Mammary microvascular endothelial cell (primary cell): ENCODE results near the gene TAPBPL. TPM values are rescaled to one million over a fixed set of nuclear protein-coding genes. Genes with fewer than 3 reads are reported as not detected.

Source experiments
- total RNA-seq: library from RNA; depleted of rRNA; stranded (reverse); fragments of >200 nt; gene quantifications from 2 replicates; pipeline ENCODE4 v1.2.3, GENCODE V29; 2015

The TAPBPL gene
- total RNA-seq = 11.3 and 17.1 TPM in 2 replicates

DNA sequence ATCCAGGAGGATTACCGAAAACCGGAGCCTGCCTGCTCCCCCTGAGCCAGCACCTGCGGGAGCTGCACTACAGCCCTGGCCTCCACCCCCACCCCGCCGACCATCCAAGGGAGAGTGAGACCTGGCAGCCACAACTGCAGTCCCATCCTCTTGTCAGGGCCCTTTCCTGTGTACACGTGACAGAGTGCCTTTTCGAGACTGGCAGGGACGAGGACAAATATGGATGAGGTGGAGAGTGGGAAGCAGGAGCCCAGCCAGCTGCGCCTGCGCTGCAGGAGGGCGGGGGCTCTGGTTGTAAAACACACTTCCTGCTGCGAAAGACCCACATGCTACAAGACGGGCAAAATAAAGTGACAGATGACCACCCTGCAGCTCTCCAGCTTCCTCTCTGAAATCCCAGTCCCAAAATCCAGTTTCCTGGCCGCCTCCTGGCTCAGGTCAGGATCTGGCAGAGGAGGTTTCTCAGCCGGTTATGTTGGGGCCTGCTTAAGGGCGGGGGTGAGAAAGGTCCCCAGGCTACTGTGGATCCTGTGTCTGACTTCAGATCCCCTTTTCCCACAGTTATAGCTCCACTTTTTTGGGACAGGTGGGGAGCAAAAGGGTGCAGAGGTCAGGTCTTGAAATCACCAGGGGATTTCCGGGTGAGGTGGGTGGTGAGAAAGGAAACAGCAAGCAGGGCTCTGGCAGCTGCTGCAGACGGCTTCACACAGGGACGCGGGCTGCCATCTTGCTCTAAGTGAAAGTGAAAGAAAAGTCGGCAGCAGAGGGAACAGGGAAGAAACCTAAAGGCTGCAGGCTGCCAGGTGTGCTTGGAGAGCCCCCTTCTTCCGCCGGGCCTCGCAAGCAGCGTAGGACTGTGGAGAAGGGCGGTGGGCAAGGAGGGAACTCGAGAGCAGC is at the start of gene TAPBPL:
TSS of gene TAPBPL (plus strand) at position 695 of the 897 bp plus-strand sequence. CDS start 207 bp downstream, outside the sequence.

DNA sequence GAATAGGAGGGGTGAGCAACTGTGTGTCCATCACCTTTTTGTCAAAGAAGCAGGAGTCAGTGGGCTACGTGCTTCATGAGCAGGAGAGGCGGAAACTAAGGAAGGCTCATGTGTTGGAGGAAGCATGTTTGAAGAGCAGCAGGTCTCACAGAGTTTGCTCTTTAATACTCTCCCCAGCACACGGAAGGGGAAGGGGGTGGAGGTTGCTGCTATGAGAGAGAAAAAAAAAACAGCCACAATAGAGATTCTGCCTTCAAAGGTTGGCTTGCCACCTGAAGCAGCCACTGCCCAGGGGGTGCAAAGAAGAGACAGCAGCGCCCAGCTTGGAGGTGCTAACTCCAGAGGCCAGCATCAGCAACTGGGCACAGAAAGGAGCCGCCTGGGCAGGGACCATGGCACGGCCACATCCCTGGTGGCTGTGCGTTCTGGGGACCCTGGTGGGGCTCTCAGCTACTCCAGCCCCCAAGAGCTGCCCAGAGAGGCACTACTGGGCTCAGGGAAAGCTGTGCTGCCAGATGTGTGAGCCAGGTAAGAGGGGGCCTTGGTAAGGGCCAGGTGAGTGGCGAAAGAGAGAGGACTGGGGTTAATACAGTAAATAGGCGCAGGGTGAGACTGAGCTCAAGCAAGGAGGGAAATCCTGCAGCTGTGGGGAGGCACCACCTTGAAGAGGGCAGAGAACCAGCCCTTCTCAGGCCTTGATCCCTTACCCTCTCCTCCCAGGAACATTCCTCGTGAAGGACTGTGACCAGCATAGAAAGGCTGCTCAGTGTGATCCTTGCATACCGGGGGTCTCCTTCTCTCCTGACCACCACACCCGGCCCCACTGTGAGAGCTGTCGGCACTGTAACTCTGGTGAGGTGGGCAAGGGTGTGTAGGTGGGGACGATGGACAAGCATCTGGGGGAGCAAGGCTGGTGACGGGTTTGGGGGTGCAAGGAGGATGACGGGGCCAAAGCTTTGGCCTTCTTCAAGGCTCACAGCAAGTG is 6.8 kb upstream of the TAPBPL start, which contains the start of gene CD27:
TSS of gene CD27 (plus strand) at position 252 of the 985 bp plus-strand sequence. CDS start at position 393, 141 bp downstream.

DNA sequence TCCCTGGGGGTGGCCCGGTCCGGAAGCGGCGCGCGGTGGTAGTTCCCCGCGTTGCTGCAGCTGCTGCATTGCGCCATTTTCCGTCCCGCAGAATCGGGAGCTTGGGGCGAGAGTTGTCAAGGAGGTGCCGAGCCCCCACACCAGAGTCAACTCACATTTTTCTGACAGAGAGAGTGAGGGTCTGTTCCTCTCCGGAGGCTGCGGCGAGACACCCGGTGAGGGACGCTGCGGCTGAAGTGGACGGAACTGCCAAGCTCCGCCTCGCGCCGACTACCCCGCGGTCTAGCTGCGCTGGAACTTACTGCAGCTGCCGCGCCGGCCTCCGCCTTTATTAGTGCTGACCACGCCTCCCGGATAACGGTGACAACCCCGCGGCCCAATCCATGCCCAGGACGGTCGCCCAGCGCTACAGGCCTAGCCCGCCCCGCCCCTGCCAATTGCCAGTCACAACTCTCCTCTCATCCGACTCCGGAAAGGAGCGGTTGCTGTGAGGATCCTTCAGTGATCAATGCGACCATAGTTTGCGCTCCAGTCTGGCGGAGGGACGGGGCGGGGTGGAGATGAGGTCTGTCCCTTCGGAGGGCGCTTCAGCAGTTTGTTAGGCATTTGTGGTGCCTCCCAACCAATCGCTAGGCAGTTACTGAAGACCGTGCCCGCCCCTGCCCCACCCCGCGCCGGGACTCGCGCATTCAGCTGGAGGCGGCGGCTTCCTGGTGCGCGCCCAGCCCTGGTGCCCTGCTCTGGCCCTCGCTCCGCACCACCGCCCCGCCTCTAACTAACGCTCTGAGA is 18.7 kb downstream of the TAPBPL start, which contains the start of gene VAMP1:
TSS of gene VAMP1 (minus strand) at position 303 of the 789 bp plus-strand sequence. CDS start at position 157, 146 bp downstream.

DNA sequence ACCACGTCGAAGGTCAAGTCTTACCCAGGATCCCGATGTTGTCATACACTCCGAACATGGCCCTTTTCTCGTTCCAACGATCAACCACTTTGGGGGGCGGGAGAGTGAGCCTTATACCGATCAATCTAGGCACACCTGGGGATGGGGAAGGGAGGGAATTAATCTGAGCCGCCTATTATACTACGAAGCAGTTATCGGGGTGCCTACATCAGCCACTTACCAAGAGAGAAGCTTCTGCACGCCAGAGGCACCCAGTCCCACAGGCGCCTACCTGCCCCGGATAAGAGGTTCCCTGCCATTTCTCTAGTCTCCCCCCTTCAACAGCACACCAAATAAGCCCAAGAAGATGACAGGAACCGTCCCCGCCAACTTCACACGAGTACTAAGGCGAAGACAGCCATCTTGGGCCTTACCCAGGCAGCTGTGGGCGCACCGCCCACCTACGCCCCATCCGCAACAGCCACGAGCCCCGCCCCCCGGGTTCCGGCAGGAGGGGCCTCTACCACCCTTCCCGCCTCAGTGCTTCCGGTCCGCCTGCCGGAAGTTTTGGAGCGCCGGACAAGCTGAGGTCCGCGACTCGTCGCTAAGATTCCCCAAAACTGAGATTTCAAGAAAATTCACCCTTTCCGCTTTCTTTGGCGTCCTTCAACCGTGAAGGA is 41.1 kb downstream of the TAPBPL start, which contains the start of gene MRPL51:
TSS of gene MRPL51 (minus strand) at position 425 of the 659 bp plus-strand sequence. CDS start at position 299, 126 bp downstream.

DNA sequence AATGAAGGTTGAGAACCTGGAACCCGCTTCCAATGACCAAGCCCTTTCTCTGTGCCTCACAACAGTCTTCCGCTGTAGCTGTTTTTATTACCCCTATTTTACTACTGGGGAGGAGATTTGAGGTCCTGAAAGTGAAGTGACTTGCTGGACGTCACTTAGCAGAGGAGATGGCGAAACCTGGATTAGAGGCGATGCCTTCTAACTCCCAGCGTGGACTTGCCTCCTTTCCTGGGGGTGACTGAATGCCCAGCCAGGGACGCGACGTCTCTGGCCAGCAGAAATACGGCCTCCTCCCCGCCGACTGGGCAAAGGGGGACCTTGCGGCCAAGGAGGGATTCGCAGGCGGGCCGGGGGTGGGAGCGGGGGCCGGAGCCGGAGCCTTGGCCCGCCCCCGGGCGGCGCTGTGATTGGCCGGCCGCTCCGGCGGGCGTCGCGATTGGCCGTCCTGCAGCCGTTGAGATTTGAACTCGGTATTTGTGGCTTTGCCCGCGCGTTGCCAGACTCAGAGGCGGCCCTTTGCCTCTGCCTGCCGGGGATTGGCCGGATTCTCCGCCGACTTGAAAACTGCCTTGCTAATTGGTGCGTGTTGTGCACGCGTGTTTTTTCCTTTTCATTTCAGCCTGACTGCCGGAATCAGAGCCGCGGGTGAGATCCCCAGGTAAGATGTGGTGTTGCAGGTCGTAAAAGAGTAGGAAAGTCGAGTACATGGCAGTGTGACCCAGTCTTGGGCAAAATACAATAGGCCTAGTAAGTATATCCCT is 41.8 kb downstream of the TAPBPL start, which contains the start of gene NCAPD2:
TSS of gene NCAPD2 (plus strand) at position 606 of the 761 bp plus-strand sequence. CDS start 997 bp downstream, outside the sequence.

Other genes starting within 250 kb of the TAPBPL start
- gene PLEKHG6, start 141.4 kb upstream of the TAPBPL start, total RNA-seq = 0.10 TPM in 1 of 2 replicates, not detected in the other
- gene TNFRSF1A, start 110.0 kb upstream of the TAPBPL start, total RNA-seq = 119 and 124 TPM in 2 replicates
- 0.87 TPM in 1 of 2 replicates, not detected in the other for gene SCNN1A, start 76.5 kb upstream of the TAPBPL start, total RNA-seq
- gene LTBR, start 67.9 kb upstream of the TAPBPL start, total RNA-seq = 124 and 135 TPM in 2 replicates
- gene CD27, start 7.1 kb upstream of the TAPBPL start, total RNA-seq = not detected in 2 replicates
- 3.8 and 5.5 TPM in 2 replicates for gene VAMP1, start 18.6 kb downstream of the TAPBPL start, total RNA-seq
- 121 and 125 TPM in 2 replicates for gene MRPL51, start 41.2 kb downstream of the TAPBPL start, total RNA-seq
- 115 and 480 TPM in 2 replicates for gene NCAPD2, start 42.1 kb downstream of the TAPBPL start, total RNA-seq
- gene GAPDH, start 82.5 kb downstream of the TAPBPL start, total RNA-seq = 5,926 and 6,362 TPM in 2 replicates
- 17.0 and 17.5 TPM in 2 replicates for gene IFFO1, start 104.0 kb downstream of the TAPBPL start, total RNA-seq
- gene NOP2, start 116.2 kb downstream of the TAPBPL start, total RNA-seq = 37.8 and 44.9 TPM in 2 replicates
- 168 and 192 TPM in 2 replicates for gene CHD4, start 155.3 kb downstream of the TAPBPL start, total RNA-seq
- gene LPAR5, start 183.9 kb downstream of the TAPBPL start, total RNA-seq = not detected in 2 replicates
- gene ACRBP, start 195.4 kb downstream of the TAPBPL start, total RNA-seq = 0.27 and 0.84 TPM in 2 replicates
- 21.2 and 25.4 TPM in 2 replicates for gene ING4, start 211.1 kb downstream of the TAPBPL start, total RNA-seq
- gene ZNF384, start 237.3 kb downstream of the TAPBPL start, total RNA-seq = 14.1 and 27.2 TPM in 2 replicates
- not detected in 2 replicates for gene PIANP, start 248.8 kb downstream of the TAPBPL start, total RNA-seq